ENCODE results near the gene CCDC88C.
A peak's percentile ranks its signal among the peaks of the same experiment; 100 is the strongest.

CCDC88C gene

GRCh38 chr14:91326514-91327249 is 90.9 kb downstream of the CCDC88C start:
- no peak for FAIRE-seq

DNA sequence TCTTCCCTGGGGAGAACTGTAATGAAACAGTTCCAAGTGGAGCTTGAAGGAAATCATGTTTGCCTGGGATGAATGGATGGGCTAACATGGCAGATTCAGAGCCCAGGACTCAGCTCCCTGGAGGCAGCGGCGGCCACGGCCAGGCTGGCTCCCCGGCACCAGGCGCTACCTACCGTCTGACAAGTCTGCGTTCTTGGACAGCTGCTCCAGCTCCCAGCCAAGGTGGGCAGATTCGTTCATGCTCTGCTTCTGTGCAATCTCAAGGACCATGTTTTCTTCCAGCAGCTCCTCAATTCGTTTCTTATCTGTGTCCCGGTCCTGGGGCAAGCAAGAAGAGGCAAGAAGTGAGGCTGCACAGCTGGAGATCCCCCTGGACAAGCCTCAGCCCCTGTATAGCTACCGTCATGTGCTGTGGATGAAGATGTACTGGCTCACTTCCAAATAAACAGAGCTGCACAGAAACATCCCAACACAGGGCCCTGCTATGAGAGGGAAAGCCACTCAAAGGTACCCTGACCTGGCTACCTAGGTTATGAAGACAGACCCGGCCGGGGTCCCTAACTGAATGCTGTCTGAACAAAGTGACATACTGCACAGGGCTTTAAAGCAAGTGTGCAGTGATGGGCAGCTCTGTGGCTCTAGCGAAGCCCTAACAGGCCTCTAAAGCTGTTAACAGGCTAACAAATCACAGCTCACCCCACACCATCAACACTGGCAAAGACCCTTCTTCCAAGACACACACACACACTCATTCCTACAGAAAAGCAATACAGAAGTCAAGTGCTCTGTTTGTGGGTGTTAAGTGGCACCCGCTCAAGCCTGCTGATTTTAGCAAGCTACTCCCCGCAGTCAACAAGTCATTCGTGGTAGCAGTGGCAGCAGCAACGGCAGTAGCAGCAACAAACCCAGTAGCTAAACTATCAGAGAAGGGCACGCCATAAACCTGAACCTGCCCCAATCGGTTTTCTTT is 92.7 kb downstream of the CCDC88C start:
- FAIRE-seq, result no peak

DNA sequence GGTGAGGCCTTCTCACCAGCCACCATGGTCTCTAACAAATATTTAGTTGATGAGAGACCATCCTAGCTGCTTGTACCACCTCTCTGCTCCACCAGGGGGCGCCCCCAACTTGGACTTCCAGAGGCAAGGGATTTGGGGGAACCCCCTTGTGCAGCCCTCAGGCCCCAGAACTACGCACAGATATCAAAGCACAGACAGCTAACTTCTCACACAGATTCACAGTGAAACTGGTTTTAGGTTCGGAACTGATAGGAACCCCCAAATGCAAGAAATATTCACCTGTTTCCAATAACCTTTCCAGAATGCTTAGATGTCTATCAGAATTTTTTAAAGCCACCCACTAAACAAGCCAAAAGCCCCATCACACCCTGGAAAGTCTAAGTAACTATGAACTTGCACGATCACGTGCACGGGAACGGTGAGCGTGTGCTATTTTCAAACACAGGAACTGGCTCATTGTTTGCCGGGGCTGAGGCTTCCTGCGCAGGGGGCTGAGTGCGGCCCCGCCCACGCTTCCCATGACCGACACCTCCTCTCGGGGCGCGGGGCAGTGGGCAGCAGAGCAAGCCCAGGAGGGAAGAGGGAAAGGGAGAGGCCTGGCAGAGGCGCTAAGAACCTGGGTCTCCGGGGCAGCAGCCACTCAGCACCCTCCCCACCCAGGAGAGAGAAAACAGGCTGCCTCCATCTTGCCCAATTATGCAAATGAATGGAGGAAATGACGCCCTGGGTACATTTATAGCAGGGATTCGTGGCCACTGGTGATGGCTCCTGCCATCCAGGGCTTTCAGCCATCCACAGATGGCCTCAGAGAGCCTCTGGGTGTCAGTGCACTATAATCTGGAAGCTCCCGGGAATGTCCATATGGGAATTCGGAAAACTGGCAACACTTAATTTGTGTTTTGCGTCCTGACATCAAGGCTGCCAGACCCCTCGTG is 93.7 kb downstream of the CCDC88C start:
- peak; percentile 12 for FAIRE-seq

- FAIRE-seq, result no peak
Measured at GRCh38 chr14:91323031-91323430, 94.6 kb downstream of the CCDC88C start.

- FAIRE-seq, result no peak
Measured at GRCh38 chr14:91322623-91323022, 95.0 kb downstream of the CCDC88C start.

DNA sequence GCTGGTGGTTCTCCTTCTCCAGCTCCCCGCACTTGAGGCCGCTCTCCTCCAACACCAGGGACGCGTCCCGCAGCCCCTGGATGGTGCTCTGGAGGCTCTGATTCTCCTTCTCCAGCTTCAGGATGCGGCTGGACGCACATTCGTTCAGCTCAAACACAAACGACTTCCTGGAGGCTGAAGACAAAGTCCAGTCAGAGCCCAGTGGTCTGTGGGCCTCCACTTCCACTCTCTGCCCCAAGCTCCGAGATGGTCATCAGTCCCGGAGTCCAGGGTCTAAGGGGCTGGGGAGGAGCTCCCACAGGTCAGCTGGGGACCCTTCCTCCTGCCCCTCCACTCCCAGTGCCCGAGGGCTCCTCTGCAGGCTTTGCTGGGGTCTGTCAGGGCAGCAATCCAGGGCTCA is 96.5 kb downstream of the CCDC88C start:
- no peak for FAIRE-seq

DNA sequence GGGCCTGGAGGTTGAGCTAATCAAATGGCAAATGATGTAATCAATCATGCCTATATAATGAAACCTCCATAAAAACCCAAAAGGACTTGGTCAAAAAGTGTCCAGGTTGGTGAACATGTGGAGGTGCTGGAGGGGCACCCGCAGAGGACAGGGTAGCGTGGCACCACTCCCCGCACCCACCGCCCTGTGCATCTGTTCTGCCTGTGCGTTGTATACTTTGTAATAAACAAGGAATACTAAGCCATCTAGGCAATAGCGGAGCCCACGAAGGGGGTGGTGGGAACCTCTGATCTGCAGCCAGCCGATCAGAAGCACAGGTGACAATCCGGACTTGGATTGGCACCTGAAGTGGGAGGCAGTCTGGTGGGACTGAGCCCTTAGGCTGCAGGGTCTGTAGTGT is 97.4 kb downstream of the CCDC88C start:
- no peak for FAIRE-seq

GRCh38 chr14:91318911-91319310 is 98.7 kb downstream of the CCDC88C start:
- no peak for FAIRE-seq

DNA sequence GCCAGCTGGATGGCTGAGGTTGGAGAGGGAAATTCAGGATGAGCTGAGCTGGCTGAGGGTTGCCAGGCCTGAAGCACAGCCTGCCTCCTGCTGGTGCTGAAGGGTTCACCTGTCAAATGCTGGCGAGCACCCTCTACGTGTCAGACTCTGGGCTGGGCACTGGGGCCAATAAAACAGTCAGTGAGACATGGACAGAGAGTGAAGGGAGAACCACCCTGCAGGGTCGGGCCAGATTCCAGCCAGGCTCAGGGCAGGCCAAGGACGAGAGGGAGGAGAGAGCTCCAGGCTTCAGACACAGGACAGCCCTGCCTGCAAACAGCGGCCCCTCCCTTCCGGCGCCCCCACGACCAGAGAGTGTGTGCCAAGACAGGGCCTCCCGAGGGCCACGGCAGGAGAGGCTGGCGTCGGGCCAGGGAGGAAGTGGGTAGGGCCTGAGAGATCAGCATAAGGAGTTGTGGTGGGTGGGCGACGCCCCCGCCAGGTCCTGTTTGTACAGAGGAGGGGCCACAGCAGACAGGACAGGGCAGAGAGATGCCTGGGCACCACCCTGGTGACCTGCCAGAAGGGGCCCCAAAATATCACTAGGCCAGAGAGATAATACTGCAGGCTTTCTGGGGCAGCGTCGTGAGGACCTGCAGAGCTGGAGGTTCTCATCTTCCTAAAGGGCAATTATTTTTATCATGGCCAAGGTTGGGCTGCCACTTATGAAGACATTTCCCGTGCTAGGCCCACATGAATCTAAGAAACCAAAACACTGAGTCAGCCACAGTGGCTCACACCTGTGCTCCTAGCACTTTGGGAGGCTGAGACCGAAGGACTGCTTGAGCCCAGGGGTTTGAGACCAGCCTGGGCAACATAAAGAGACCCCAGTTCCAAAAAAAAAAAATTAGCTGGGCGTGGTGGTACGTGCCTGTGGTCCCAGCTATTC is 100.0 kb downstream of the CCDC88C start:
- FAIRE-seq, result no peak

DNA sequence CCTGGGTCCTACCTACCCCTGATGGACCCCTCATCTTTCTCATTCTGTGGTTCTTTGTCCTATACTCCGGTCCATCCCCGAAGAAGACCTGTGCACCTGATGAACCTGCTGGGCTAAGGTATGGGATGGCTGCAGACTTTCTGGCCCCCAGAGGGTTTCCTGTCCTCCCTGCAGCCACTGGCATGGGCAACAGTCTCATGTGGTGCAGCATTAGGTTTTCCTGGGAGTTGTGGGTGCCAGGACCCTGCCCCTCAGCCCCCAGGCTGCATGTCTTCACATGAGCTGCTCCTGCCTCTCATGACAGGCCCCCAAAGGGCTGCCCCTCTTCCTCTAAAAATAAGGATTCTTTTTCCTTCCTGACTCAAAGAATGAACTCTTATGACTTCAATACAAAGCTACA is 100.9 kb downstream of the CCDC88C start:
- no peak for FAIRE-seq

GRCh38 chr14:91315844-91316267 is 101.8 kb downstream of the CCDC88C start:
- FAIRE-seq, result no peak

GRCh38 chr14:91313852-91314251 is 103.8 kb downstream of the CCDC88C start:
- no peak for FAIRE-seq

DNA sequence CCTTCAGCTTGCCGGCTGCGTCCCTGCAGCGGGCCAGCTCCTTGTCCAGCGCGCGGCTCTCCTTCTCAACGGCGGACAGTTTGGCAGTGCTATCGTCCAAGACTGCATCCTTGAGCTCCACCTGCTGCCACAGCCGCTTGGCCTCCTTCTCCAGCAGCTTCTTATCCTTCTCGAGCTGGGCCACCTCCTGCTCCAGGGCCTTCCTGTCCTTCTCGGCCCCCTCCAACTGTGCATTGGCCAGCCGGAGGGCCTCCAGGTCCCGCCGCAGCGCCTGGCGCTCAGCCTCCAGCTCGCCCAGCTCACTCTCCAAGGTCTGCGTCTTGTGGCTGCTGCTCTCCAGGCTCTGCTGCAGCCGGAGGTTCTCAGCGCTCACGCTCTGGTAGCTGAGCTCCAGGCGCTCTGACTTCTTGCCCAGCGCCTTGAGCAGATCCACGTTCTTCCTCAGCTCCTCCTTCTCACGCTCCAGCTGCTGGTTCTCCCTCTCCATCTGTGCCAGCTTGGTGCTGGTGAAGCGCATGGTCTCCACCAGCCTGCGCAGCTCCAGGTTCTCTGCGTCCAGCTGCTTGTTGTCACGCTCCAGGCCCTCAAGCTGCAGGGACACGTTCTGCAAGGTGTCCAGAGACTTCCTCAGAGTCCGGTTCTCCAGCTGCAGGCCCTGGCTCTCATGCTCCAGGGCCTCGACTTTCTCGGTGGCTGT is 104.3 kb downstream of the CCDC88C start:
- FAIRE-seq, result no peak

DNA sequence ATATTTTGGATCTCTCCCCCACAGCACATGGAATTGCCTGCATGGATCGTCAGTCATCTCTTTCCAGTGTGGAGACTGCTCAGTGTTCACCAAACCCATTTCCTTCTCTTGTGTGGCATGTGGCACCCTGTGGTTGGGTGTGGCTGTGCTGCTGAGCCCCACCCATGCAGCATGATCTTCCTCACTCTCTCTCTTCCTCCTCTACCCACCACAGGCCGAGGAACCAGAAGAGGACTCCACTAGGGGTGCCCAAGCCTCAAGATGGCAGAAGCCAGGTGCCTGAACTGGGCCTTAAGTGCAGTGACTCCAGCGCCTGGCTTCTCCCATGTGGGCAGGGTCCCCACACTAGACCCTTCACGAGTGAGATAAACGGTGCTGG is 106.3 kb downstream of the CCDC88C start:
- no peak for FAIRE-seq

DNA sequence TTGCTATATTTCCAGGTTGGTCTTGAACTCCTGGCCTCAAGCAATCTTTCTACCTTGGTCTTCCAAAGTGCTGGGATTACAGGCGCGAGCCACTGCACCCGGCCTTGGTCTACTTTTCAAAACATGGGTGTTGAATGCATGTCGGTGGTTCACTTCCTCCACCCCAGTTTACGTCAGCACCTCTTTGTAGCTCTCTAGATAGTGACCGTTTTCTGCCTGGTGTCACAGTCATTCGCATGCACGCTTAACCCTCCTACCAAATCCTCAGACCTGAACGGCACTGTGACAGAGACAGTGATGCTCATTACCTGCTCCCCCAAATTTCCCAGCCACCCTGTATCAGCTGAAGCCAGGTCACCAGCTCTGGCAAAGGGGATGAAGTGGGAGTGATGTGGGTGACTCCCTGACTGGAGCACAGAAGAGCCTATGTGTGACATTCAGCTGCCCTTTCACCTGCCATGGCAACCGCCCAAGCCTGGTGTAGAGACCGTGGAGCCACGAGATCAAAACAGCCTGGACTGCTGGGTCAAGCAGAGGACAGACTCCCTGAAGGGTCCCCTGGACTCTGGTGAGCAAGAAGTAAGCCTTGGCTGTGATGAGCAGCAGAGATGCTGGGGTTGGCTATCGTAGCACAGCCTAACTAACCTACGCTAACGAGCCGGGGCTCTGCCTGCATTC is 106.9 kb downstream of the CCDC88C start:
- FAIRE-seq, result no peak

DNA sequence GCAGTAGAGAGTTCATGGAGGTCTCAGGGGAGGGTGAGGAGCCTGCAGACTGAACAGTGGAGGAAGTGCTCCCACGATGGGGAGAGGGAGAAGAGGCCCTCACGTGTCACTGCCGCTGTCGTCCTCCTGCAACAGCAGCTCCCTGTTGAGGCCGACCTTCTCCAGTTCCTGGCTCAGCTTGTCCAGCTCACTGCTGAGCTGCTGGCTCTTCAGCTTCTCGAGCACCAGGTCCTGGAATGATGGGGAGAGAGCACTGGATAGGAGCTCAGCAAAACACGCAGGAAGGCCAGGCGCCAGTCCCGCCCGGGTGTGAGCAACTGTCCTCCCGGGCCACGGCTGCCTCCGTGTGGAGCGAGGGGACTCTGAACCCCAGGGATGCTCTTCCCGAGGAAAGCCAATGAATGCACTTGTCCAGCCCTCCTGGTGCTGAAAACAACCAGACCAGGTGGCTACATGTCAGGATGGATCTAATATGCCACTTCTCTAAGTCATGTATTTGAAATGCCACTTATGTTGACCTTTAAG is 107.8 kb downstream of the CCDC88C start:
- no peak for FAIRE-seq

GRCh38 chr14:91308337-91308736 is 109.3 kb downstream of the CCDC88C start:
- no peak for FAIRE-seq

GRCh38 chr14:91307652-91308051 is 110.0 kb downstream of the CCDC88C start:
- no peak for FAIRE-seq

DNA sequence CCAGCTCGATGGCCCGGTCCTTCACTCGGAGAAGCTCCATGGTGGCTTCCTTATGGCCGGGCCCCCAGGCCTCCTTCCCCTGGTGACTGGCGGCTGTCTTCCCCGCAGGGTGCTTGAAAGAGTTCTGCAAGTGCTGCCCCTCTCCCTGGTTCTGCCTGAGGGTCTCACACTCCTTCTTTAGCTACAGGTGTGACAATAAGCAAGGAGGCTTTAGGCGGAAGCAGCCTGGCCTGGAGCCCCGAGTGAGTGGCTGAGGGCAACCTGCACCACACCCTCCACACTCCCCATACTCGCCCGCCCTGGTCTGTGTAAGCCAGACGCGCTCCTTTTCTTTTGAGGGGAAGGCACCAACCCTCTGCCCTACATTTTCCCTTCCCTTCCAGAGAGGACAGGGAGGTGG is 110.6 kb downstream of the CCDC88C start:
- no peak for FAIRE-seq

- FAIRE-seq, result no peak
Measured at GRCh38 chr14:91306547-91306946, 111.1 kb downstream of the CCDC88C start.

Measured in endometrium (tissue), 2 donors.